C4-2B (cell line): Measurements from ENCODE around the gene PCDH17.

Experiments
- ZFX ChIP-seq: fragments of 450-650 bp; IDR thresholded peaks from 2 replicates; pipeline ENCODE4 v1.6.1; 2017
- TF ChIP-seq, protein P1 (sequence below): fragments of 450-650 bp; conservative IDR thresholded peaks from 2 replicates; pipeline ENCODE4 v1.5.1; 2017; ENCODE audit warnings: mild to moderate bottlenecking

DNA sequence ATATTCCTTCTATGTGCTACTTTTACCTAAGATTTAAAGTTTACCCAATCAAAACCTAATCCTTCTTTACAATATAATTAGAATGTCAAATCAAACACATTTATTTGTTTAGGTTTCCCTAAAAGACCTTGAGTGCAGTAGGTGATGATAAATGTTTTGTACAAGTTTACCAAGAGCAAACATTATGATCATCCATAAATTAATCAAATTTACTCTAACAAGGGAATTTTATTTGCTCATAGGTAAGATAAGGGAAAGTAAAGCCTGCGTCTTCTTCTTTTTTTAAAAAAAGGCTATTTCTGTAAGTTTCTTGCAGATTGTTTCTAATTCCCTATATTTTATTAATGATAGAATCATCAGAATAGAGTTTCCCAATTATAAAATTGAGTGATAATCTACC, 48.0 kb upstream of the PCDH17 start:
- TF ChIP-seq, protein P1, sequence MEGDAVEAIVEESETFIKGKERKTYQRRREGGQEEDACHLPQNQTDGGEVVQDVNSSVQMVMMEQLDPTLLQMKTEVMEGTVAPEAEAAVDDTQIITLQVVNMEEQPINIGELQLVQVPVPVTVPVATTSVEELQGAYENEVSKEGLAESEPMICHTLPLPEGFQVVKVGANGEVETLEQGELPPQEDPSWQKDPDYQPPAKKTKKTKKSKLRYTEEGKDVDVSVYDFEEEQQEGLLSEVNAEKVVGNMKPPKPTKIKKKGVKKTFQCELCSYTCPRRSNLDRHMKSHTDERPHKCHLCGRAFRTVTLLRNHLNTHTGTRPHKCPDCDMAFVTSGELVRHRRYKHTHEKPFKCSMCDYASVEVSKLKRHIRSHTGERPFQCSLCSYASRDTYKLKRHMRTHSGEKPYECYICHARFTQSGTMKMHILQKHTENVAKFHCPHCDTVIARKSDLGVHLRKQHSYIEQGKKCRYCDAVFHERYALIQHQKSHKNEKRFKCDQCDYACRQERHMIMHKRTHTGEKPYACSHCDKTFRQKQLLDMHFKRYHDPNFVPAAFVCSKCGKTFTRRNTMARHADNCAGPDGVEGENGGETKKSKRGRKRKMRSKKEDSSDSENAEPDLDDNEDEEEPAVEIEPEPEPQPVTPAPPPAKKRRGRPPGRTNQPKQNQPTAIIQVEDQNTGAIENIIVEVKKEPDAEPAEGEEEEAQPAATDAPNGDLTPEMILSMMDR: no peak
- no peak for TF ChIP-seq ZFX
